ELR (cell line): Measurements from ENCODE around the gene PTPRG.

ENCODE experiments used
- DNase-seq: peaks from one replicate; pipeline ENCODE4 v3.0.0-alpha.2; 2015; ENCODE audit warnings: low read depth

Gene PTPRG

DNA sequence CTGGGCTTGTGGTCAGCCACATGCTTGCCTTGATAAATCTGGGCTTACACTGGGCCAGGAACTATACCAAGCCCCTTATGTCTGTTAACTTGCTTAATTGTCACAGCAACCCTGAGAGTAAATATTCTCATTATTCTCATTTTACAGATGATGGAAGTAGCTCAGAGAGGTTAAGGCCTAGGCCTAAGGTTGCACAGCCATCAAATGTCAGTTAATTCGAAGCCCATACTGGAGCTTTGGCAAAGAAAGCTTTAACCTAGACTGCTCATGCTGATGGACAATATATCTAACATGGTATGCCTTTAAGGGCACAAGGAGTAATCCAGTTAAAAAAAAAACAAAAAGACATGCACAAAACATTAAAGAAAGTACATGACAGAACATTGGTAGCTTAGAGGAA lies 591.9 kb downstream of the PTPRG start:
- no peak for DNase-seq

DNA sequence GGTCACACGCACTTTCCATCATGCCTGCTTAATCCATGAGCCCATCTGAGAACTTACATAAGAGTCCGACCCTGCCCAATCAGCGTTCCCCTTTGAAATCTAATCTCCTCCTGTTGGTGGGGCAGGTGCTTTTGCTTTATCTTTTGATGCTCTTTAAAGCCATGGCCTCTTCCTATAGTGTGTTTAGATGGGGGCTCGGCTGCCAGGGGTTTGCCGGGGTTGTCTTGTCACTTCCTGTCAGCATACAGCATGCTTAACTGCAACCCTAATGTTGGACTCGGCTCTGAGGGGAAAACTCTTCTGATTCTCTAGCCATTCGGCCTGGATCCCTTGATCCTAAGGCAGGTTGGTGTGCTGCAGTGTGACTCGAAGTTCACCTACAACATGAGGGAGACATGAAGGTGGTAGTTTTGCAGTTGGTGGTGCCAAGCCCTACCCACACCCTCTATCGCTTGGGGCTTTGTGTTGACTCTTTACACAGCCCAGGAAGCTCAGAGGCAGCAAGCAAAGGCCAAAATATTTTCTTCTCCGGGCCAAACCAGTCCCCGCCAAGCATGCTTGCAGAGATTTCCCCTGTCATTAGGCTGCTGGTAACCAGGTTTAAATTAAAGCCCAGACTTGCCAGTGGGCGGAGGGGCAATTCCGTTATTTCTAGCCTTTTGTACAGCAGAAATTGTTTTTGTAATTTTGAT lies 593.2 kb downstream of the PTPRG start:
- DNase-seq = no peak

DNA sequence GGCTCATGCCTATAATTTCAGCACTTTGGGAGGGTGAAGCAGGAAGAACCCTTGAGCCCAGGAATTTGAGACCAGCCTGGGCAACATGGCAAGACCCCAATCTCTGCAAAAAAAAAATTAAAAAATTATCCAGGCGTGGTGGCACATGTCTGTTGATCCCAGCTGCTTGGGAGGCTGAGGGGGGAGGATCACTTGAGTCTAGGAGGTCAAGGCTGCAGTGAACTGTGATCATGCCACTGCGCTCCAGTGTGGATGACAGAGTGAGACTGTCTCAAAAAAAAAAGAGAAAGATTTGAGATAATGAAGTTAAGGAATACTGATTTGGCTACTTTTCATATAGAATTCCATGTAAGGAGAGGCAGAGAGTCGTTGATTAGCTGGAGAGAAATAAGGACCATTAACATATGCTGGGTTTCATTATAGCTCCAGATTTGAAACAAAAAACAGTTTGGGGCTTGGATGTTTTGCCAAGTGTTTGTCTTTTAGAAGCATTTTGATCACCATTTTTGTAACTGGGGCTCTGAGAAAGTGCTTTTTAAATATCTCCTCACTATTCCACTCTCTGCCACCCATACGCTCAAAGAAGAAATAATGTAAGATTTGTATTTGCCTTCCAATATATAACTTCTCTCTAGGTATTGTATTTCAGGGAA lies 597.8 kb downstream of the PTPRG start:
- no peak for DNase-seq

DNA sequence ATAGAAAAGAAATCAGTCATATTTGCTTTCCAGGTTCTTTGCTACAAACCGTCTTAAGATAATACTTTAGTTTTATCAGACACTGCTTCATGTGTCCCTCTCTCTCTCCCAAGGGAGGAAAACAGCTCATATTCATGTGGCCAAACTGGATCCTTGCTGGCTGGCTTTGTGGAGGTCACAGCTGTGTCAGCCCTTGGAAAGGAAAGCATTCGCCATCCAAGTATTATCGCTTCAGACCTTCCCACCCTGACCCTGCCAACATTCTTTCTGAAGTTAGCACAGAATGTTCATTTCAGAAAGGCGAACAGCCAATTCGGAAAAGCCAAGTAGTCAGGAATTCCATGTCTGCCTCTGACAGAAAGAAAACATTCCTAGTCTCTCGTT lies 598.3 kb downstream of the PTPRG start:
- no peak for DNase-seq

DNA sequence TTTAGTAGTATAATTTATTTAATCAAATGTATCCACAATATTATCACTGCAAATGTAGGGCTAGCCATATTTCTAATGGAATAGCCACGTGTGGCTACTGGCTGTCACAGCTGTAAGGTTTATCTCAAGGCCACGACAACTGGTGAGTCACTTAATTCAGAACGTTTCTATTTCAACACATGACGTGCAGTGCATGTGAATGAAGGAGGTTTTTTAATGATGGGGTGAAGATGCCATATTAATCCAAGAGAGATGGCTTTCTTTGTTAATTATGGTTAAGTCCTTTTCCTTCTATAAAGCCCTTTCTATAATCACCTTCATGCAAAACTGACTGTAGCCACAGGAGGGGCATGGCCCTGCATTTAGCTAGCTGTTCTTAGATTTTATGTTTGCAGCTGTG lies 600.0 kb downstream of the PTPRG start:
- peak; percentile 23 for DNase-seq

DNA sequence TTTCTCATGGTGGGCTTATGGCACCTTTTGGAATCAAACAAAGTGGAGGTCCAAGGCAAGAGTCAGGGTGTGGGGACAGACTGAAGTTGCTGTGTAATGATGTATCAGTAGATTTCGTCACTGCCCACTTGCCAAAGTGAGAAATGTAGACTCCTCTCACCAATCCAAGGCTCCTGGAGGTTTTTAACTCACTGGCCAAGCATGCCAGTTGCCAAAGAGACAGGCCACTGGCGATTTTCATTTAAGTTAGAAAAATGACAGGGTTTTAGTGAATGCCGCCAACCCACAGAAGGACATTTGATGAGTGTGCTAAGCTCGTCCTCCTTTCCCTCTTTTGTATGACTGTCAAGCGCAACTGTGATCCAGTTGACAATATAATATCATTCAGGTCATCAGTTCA lies 602.8 kb downstream of the PTPRG start:
- DNase-seq = no peak

DNA sequence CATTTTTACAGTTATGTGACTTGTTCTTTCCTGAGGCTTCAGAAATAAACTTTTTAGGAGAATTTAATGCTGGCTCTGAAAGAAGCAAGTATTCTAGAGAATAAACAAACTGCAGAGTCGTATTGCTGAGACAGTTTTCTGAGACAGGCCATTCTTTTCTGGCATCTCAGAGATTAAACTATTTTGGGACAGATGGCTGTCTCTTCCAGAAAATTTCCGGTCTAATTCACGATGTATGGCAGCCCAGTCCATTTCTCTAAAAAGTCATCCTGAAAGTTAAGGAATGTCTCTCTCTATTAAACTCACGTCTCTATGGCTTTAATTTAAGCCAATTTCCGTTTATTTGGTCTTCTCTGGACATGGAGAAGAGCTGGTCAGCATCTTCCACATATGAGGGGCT lies 603.4 kb downstream of the PTPRG start:
- no peak for DNase-seq

DNA sequence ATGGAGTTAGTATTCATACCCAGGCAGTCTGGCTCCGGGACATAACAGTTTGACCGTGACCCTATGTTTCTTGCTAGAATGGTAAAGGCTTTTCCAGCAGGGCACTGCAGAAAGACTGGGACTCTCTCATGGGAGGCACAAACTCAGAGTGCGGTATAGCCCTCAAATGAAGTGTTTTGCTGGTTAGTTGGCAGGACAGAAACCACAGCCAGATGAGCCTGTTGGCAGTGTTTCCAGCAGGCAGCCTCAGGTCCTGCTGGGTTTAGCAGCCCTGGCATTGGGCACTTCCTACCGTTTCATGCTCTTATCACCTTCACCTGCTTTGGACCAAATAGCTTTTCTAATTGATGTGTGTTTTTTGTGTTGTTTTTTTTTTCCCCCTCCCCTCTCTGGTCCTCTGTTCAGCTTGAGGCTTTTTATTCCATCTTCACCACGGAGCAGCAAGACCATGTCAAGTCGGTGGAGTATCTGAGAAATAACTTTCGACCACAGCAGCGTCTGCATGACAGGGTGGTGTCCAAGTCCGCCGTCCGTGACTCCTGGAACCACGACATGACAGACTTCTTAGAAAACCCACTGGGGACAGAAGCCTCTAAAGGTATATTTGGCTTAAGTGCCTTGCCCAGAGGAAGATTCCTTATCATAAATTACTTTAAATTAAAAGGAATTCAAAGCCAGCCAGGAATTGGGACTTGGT lies 606.3 kb downstream of the PTPRG start:
- DNase-seq = no peak

DNA sequence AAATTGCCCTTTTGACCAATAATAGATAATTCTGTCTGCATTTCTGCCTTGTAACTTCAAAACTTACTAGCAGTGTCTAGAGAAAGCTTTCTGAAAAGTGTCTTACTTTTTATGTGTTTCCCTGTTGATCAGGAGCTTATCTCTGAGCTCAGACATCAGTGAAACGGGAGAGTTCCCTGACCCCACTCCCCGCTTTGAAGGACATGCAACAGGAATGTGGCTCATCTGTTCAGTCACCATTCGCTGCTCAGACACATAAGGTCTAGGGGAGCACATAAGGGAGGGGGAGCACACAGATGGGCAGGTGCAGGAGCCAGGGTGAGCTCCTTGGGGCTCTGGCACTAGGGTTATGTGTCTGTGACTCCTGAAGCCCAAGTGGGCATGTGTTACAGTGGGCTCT lies 607.0 kb downstream of the PTPRG start:
- no peak for DNase-seq

DNA sequence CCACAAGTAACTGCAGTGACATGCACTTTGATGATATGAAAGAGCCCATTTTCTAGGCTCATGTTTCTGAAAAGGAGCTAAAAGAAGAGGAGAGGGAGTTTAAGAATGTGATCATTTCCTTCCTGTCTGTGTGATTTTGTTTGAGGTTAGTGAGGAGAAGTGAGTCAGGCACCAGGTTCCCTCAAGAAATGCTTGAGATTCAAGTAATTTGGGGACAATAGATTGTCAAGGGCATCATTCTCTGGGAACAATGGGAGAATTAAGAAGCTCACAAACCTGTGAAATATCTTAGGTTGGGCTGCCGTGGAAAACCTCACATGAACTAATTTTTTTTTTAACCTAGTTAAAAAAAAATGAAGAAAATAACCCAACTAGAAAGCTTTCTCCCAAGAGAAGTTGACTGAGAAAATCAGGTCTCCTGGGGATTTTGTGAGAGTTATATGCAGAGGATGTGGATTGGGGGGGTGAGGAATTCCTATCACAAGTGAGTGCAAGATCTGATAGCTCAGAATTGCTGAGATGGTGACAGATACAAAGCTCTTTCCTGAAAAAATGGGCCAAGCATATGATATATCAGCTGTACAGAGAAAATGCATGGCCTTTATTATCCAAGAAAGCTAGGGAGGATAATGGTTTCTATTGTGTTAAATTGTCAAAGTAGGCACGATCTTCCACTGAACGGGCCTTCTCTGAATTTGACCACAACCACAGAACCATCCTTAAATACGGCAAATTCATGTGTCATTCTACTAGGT lies 608.7 kb downstream of the PTPRG start:
- peak; percentile 70 for DNase-seq

DNA sequence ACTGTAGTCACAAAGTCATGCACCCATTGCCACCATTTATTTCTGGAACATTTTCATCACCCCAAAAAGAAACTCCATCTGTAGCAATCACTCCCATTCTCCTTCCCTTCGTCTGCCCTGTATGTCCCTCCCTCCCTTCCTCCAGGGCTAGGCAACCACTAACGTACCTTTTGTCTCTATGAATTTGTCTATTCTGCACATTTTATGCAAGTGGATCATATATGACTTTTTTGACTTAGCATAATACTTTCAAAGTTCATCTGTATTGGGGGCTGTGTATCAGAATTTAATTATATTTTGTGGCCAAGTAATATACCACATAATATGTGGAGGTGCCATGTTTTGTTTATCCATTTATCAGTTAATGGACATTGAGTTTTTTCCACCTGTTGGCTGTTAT lies 610.4 kb downstream of the PTPRG start:
- no peak for DNase-seq

DNA sequence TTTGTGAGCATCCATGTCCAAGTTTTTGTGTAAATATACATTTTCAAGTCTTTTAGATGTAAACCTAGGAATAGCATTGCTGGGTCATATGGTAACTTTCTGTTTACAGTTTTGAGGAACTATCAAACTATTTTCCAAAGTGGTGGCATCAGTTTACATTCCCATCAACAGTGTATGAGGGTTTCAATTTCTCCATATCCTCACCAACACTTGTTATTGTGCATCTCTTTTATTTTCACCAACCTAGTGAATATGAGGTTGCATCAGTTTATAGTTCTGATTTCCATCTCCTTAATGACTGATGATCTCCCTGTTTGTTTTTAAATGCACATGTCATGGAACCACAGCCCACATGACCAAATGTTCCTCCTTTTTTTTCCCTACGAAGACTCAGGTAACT lies 610.8 kb downstream of the PTPRG start:
- no peak for DNase-seq

DNA sequence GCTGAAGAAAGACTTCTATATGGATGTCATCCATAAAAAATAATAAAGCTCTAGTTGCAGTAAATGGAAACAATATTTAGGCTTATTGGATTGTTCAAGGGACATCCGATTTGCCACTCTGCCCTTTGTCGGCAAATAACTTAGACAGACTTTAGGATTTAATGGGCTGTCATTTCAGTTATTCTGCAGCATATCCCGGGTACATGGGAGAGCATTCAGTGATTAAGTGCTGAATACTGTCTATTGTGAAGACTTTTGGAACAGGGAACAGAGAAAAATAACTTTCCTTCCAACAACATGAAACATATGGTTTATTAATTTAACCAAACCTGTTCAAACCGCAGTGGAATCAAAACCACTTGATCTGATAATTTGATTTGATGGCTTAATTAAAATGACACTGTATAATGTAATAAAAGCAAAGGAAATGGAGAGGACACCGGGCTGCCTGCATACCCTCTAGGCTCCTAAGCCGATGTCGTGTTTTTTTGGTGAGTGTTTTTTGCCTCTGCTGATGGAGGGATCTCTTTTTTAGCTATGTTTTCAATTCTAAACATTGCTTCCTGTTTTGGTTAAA lies 612.7 kb downstream of the PTPRG start:
- DNase-seq = no peak

DNA sequence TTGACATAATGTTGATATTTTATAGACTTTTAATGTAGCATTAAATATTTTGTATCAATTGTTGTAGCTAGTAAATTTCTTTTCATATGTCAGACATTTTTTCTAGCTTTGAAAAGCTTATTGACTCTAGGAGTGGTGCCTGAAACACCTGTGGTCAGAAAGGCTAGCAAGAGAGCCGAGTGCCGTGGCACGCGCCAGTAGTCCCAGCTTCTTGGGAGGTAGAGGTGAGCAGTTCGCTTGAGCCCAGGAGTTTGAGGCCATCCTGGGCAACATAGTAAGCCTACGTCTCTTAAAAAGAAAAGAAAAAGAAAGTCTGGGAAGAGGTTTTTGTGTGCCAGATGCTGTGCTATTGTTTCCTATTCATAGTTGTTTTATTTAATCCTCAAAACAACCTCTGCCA lies 613.8 kb downstream of the PTPRG start:
- DNase-seq = no peak

DNA sequence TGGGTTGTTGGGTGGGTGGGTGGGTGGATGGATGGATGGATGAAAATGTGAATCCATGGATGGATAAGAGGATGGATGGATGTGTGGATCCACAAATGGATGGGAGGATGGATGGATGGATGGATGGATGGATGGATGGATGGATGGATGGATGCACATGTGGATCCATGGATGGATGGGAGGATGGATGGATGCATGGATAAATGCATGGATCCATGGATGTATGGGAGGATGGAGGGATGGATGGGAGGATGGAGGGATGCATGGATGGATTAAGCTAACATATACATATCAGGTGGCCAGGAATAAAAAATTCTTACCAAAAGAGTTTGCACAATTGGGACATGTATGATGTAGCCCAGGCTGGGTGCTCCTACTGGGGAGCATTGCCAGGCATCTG lies 616.7 kb downstream of the PTPRG start:
- no peak for DNase-seq

DNA sequence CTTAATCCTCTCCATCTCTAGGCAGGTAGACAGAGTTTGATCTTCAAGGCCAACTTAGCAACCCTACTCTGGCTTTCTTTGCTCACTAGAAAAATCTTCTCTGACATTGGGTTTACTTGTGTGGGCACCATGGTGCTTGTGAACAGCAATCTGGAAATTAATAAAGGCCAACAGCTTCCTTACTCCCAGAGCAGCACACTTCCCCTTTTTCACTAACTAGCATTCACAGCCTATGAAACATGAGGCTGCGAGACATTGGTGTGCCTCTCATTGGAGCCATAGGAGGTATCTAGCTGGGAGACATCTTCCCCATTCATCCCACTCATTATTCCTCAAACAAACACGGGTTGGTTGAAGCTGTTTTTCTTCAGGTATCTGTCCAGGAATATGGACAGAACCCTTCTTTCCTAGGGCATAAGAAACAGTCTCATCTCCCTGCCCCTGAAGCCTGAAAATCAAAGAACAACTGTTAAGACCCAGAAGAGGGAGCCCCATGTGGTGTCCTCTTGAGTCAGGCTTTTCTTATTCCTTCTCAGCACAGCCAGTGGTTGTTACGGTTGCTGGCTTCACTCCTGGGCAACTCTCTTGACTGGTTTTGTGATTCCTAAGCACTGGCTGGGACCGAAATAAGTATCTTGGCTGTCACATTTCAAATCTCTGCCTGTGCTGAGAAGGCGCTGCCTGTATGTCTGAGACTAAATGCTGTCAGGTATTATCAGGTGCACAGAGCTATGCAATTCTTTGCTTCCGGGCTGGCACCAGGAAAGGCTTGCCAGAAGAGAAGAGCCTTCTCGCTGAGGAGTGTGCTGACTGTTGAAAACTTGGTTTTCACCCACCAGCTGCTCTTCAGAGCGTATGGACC lies 617.6 kb downstream of the PTPRG start:
- no peak for DNase-seq

DNA sequence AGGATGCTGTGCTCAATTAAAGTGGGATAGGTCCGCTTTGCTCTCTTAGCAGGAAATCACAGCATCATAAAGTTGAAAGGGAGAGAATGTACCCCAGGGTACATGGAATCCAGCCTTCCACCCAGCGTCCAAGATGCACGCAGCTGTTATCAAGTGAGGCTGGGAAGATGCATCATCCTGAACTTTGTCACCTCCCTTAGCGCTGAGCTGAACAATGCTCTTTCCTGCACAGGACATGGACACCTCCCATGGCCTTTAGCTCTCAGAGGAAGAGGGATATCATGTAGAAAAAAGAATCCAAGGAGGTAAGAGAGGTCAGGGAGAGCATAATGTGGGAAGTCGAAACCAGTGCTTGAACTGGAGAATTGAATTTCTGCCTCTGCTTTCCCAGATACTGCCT lies 619.1 kb downstream of the PTPRG start:
- DNase-seq = no peak

DNA sequence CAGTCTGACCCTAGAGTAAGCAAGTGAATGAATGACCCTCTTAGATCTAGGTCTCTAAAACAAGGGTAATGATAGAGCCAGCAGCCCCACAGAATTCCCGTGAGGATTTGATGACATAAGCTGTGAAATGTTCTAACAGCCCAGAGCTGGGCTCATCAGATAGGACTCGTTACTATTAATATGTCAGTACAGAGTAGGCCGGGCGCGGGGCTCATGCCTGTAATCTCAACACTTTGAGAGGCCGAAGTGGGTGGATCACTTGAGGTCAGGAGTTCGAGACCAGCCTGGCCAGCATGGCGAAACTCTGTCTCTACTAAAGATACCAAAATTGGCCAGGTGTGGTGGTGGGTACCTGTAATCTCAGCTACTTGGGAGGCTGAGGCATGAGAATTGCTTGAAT lies 621.7 kb downstream of the PTPRG start:
- no peak for DNase-seq

DNA sequence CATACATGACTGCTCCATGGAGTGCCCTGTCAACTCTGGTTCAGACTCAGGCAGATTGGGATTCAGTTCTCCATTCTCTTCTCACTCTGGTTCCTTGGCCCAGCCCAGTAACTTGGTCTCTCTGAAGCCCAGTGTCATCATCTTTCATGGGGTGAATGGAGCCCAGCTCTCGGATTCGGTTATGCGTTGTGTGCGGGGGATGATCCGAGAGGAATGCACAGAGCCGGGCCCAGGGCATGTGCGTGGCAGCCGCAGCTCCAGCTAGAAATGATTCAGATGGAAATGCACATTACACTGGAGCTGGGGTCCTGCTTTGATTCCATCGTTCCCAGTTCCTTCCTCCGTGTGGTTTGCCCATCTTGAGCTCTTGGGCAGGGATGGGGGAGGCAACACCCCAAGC lies 622.6 kb downstream of the PTPRG start:
- no peak for DNase-seq

DNA sequence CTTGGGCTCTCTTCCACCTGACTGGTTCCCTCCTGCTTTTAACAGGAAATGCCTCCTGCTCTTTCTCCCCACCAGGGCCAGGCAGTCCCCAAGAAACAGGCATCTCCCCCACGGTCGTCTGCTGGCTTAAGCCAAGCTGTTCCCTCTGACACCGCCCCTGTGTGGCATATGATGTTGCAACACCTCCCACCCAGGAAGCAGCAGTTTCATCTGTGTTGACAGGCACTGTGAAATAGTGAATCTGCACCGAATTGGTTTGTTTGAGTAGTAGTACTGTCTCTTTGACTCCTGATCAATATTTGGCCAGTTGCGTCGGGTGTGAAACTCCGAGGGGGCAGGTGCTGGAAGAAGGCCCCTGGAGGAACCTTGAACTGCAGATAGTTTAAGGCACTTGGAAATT lies 623.2 kb downstream of the PTPRG start:
- no peak for DNase-seq

DNA sequence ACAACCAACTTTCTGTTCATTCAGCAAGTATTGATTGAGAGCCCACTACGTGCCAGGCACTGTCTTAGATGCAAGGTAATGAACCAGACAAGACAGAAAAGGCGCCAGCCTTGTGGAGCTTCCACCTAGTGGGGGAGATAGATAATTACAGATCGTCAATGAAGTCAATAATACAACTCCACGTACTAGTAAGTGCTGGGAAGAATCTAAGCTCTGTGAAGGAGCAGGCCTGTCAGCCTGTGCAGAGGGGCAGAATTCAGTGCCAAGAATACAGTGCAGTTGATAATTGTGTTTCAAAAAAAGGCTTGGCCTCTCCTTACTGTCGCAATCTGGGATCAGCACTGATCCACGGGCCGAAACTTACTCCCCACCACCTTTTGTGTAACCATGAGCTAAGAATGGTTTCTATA lies 625.7 kb downstream of the PTPRG start:
- peak; percentile 43 for DNase-seq
